Immature natural killer cell (primary cell): ENCODE results near the gene IGSF6. TPM values are rescaled to one million over a fixed set of nuclear protein-coding genes. Genes with fewer than 3 reads are reported as not detected.
A peak's percentile ranks its signal among the peaks of the same experiment; 100 is the strongest.
"Not testable (repeated sequence)": the region's sequence is repeated elsewhere in the genome, so short reads cannot be mapped to it uniquely, and the experiment has no call there.

Experiments used
- DNase-seq, 3 donors: peaks; one replicate each; pipeline ENCODE4 v3.0.0; 2022; ENCODE audit warnings: mixed read lengths in 1 of 3
- H3K27ac Mint-ChIP-seq, 6 donors: one replicate each; pipeline ENCODE4 v1.8.0; 2020; ENCODE audit warnings: mixed read lengths in 6 of 6, mild to moderate bottlenecking in 5 of 6, inconsistent platforms in 4 of 6, moderate library complexity in 3 of 6
- H3K27me3 Mint-ChIP-seq, 3 donors: one replicate each; pipeline ENCODE4 v1.8.0; 2020 to 2021; ENCODE audit warnings: low read depth in 3 of 3, mild to moderate bottlenecking in 3 of 3, mixed read lengths in 3 of 3, moderate library complexity in 3 of 3, inconsistent platforms in 1 of 3
- H3K36me3 Mint-ChIP-seq, 3 donors: one replicate each; pipeline ENCODE4 v1.8.0; 2020; ENCODE audit warnings: mixed read lengths in 3 of 3, inconsistent platforms in 2 of 3, mild to moderate bottlenecking in 2 of 3
- H3K4me1 Mint-ChIP-seq, 2 donors: one replicate each; pipeline ENCODE4 v1.8.0; 2020; ENCODE audit warnings: inconsistent platforms in 2 of 2, mild to moderate bottlenecking in 2 of 2, mixed read lengths in 2 of 2, moderate library complexity in 1 of 2
- H3K4me3 Mint-ChIP-seq, 5 donors: one replicate each; pipeline ENCODE4 v1.8.0; 2020; ENCODE audit warnings: mild to moderate bottlenecking in 5 of 5, mixed read lengths in 5 of 5, inconsistent platforms in 3 of 5, moderate library complexity in 3 of 5
- H3K9me3 Mint-ChIP-seq, 6 donors: one replicate each; pipeline ENCODE4 v1.8.0; 2020; ENCODE audit warnings: mild to moderate bottlenecking in 6 of 6, mixed read lengths in 6 of 6, inconsistent platforms in 4 of 6, moderate library complexity in 3 of 6
- polyA plus RNA-seq, 3 donors: library from polyadenylated mRNA; unstranded; fragments of 300-500 nt; fragmentation: Illumina TruSeq; gene quantifications; one replicate each; pipeline ENCODE4 v1.2.3, GENCODE V29; 2021

The IGSF6 gene, protein sequence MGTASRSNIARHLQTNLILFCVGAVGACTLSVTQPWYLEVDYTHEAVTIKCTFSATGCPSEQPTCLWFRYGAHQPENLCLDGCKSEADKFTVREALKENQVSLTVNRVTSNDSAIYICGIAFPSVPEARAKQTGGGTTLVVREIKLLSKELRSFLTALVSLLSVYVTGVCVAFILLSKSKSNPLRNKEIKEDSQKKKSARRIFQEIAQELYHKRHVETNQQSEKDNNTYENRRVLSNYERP
- 1 to 10 TPM; 1.2 to 5.3 (median 5.2) TPM for polyA plus RNA-seq

DNA sequence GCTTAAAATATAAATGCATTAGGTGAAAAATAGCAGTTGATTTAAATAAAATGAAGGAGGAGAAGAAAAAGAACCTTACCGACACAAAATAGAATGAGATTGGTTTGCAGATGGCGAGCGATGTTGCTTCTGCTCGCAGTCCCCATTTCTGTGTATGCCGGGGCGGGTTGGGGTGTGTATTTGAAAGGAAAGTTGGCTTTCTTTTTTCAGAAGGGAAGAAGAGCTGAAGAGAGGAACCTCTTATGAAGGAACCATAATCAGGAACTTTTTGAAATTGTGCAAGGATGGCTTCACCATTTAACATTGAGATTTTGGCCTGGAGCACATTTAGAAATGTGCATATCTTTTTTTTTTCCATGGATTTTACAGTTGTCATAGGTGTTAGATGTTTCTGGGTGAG, at the start of gene IGSF6:
Gene IGSF6 (minus strand): TSS at position 156 of the 400 bp plus-strand sequence. CDS start 10 bp downstream, at position 146.
- Mint-ChIP-seq H3K4me3 (peak within 1 kb of the TSS in 1 of 5 donors; percentile 18), H3K27me3 (peaks cover 0 to 2% (median 0%) of the 10 kb centered on the region in 3 donors), H3K4me1 (peaks cover 27 to 34% of the 10 kb centered on the region in 2 donors), H3K27ac (peak within 1 kb of the TSS in 4 of 6 donors; percentile 18 to 52 (median 47)), H3K36me3 (peaks cover 5 to 7% (median 6%) of the 10 kb centered on the region in 3 donors), H3K9me3 (no peaks in the 10 kb centered on the region)
- no peak for DNase-seq

DNA sequence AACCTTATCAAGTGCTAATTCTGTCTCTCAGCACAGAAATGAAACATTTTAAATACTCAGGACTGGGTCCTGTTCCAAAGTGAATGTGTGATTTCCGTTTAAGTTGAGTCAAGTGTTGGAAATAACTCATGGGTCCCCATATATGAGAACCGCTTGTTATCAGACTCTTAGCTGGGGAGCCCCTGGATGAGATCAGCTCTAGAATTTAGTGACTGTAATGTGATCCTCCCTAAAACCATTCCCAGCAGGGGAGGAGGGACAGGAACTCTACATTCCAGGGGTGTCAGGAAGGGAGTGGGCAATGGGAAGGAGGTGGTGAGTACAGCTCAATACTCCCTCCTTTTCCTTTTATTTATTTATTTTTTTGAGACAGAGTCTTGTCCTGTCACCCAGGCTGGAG, 48.9 kb upstream of the IGSF6 start:
- H3K9me3 Mint-ChIP-seq, result no peaks in the 10 kb centered on the region
- H3K36me3 Mint-ChIP-seq, result no peaks in the 10 kb centered on the region
- no peak overlapping the region for H3K27ac Mint-ChIP-seq
- no peak for DNase-seq
- H3K4me3 Mint-ChIP-seq, result no peak overlapping the region
- H3K4me1 Mint-ChIP-seq, result no peaks in the 10 kb centered on the region
- H3K27me3 Mint-ChIP-seq, result peaks cover 0 to 2% (median 1%) of the 10 kb centered on the region in 3 donors

DNA sequence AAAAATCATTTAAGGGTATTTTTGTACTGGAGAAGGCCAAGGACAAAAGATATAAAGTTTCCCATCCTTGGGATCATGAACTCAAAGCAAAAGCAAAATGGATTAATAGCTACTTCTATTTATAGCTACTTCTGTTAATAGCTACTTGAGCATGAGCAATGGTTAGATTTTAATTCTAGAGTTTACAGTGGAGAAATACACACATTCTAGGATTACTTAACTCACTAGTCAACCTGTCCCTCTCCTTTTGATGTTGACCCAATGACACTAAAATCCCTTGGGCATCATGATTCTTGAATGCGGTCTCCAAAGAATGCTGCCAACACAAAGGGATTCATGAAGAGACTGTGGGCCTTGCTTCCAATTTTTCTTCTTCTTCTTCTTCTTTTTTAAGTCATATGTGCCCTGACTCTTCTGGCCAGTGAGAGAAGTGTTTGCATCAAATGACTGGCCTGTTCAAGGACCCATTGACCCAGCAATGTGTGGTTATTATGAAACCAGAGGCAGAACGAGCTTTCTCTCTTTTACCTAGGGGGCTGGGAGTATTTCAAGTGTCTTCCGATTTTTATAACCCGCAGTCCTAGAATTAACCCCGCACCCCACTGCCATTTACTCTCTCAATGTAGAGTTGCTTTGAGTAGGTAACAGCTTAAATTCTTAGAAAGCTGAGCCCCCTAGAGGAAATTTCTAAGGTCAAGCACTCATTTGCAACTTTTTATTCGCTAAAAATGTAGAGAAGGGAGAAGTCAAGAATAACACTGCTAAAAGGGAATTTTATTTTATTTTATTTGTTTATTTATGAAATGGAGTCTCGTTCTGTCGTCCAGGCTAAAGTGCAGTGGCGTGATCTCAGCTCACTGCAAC, 46.0 kb upstream of the IGSF6 start:
- Mint-ChIP-seq H3K4me3 (no peak overlapping the region), H3K36me3 (no peaks in the 10 kb centered on the region), H3K27ac (no peak overlapping the region), H3K27me3 (peaks cover 0 to 2% (median 1%) of the 10 kb centered on the region in 3 donors), H3K4me1 (no peaks in the 10 kb centered on the region), H3K9me3 (no peaks in the 10 kb centered on the region)
- DNase-seq, result no peak

DNA sequence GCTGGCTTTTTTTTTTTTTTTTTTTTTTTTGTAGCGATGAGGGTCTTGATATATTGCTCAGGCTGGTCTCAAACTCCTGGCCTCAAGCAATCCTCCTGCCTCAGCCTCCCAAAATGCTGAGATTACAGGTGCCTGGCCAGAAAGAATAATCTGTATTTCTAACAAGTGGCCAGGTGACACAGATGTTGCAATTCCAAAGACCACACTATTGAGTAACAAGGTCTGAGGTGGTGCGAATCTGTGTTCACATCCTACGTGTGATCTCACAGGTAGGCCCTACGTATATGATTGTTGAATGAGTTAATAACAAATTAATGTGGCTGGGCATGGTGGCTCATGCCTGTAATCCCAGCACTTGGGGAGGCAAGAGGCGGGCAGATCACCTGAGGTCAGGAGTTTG, 44.6 kb upstream of the IGSF6 start:
- H3K36me3 Mint-ChIP-seq, result no peaks in the 10 kb centered on the region
- H3K27me3 Mint-ChIP-seq, result peaks cover 0 to 6% (median 3%) of the 10 kb centered on the region in 3 donors
- DNase-seq, result no peak
- H3K4me1 Mint-ChIP-seq, result no peaks in the 10 kb centered on the region
- H3K9me3 Mint-ChIP-seq, result no peaks in the 10 kb centered on the region
- H3K4me3 Mint-ChIP-seq, result no peak overlapping the region
- no peak overlapping the region for H3K27ac Mint-ChIP-seq

DNA sequence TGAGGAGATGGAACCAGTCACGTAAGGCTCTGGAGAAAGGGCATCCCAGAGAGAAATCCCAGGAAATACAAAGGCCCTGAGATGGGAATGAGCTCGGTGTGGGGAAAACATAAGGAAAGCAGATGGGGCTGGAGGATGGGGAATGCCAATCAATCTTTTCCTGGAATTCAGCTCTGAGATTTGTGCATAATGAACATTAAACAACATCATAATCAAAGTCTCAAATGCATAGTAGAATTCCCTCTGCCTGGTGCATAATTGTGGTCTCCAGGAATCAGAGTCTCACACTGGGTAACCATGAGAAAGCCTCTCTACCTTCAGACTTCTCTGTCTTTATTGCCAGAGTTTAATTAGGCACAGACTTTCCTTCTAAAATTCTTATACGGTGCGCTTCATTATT, 42.2 kb upstream of the IGSF6 start:
- Mint-ChIP-seq H3K9me3 (no peaks in the 10 kb centered on the region), H3K4me1 (no peaks in the 10 kb centered on the region), H3K27ac (no peak overlapping the region), H3K36me3 (no peaks in the 10 kb centered on the region), H3K27me3 (peaks cover 0 to 9% (median 3%) of the 10 kb centered on the region in 3 donors), H3K4me3 (no peak overlapping the region)
- no peak for DNase-seq

DNA sequence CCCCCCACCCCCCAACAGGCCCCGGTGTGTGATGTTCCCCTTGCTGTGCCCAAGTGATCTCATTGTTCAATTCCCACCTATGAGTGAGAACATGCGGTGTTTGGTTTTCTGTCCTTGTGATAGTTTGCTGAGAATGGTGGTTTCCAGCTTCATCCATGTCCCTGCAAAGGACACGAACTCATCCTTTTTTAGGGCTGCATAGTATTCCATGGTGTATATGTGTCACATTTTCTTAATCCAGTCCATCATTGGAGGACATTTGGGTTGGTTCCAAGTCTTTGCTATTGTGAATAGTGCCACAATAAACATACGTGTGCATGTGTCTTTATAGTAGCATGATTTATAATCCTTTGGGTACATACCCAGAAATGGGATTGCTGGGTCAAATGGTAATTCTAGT, 38.6 kb upstream of the IGSF6 start:
- not testable (repeated sequence) for H3K9me3 Mint-ChIP-seq, H3K4me1 Mint-ChIP-seq, H3K4me3 Mint-ChIP-seq

DNA sequence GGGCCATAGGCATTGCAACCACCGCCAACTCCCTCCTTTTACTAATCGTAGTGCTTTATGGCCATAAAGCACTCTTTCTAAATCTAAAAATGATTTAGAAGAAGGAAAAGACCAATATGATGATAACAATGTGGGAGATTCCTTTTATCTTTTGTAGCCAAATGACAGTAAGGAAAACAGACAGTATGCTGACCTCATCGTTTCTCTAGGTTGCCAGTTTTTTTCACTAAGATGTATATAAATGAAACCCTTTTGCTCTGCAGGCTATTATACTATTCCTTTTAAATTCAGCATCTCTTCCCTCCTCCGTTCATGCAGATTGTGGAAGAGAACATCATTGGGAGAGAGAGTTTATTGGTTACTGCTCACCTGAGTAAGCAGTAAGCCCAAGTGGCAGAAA, 36.7 kb upstream of the IGSF6 start:
- Mint-ChIP-seq H3K27ac (no peak overlapping the region), H3K27me3 (peaks cover 0 to 7% (median 3%) of the 10 kb centered on the region in 3 donors), H3K36me3 (no peaks in the 10 kb centered on the region), H3K4me1 (no peaks in the 10 kb centered on the region), H3K9me3 (no peaks in the 10 kb centered on the region), H3K4me3 (no peak overlapping the region)
- no peak for DNase-seq

More for the DNA sequence above, 38.6 kb upstream of the IGSF6 start:
- H3K27me3 Mint-ChIP-seq, DNase-seq, H3K36me3 Mint-ChIP-seq, H3K27ac Mint-ChIP-seq: not testable (repeated sequence)

DNA sequence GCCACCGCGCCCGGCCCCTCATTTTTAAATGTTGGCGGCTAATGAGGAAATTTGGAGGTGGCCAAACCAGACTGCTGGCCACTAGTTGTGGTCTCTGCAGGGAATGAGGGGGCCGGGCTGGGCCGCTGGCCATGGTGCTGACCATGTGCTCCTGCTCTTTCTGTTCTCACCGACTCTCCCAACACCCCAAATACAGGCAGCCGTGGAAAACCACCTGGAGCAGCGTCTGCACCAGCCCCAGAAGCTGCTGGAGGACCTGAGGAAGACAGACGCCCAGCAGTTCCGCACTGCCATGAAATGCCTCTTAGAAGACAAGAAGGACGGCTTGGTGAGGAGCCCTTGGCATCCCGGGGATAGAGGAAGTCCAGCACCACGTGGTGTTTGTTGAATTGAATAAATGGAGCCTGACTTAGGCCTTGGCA, 32.6 kb upstream of the IGSF6 start:
- Mint-ChIP-seq H3K9me3 (no peaks in the 10 kb centered on the region), H3K4me1 (no peaks in the 10 kb centered on the region), H3K27me3 (no peaks in the 10 kb centered on the region), H3K27ac (no peak overlapping the region), H3K36me3 (no peaks in the 10 kb centered on the region), H3K4me3 (no peak overlapping the region)
- no peak for DNase-seq

DNA sequence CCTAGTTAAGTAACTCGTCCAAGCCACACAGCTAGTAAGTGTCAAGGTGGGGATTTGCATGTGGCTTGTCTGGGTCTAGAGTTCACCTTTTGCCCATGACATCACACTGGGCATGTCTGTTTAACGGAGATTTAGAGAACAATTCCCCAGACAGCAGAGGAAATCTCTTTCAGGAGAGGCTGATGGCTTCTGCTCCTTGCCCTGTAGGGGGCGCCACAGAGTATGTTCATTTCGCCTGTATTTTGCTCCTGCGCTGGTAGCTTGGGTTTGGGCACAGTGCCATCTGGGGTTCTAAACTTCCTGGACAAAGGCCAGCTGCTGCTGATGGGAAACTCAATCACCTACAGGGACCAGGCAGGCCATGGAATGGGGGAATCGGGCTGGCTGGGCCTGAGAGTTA, 31.8 kb upstream of the IGSF6 start:
- Mint-ChIP-seq H3K4me1 (no peaks in the 10 kb centered on the region), H3K27ac (no peak overlapping the region), H3K4me3 (no peak overlapping the region), H3K9me3 (no peaks in the 10 kb centered on the region), H3K27me3 (peaks cover 0 to 3% (median 0%) of the 10 kb centered on the region in 3 donors), H3K36me3 (no peaks in the 10 kb centered on the region)
- peak in 2 of 3 donors; percentile 6 to 20 for DNase-seq

DNA sequence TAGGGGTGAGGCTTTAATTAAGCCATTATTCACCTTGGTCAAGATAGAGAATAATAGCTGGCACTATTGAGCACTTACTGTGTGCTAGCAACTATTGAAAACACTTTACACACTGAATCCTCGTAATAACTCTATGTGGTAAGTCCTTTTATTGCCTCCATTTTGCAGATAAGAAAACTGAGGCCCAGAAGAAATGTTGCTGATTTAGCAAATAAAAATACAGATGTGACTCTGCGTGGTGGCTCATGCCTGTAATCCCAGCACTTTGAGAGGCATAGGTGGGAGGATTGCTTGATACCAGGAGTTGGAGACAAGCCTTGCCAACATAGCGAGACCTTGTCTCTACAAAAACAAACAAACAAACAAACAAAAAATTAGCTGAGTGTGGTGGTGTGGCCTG, 30.8 kb upstream of the IGSF6 start:
- no peak overlapping the region for H3K4me3 Mint-ChIP-seq
- no peaks in the 10 kb centered on the region for H3K4me1 Mint-ChIP-seq
- DNase-seq, result no peak
- H3K36me3 Mint-ChIP-seq, result no peaks in the 10 kb centered on the region
- no peaks in the 10 kb centered on the region for H3K9me3 Mint-ChIP-seq
- H3K27me3 Mint-ChIP-seq, result peaks cover 0 to 7% (median 0%) of the 10 kb centered on the region in 3 donors
- no peak overlapping the region for H3K27ac Mint-ChIP-seq

DNA sequence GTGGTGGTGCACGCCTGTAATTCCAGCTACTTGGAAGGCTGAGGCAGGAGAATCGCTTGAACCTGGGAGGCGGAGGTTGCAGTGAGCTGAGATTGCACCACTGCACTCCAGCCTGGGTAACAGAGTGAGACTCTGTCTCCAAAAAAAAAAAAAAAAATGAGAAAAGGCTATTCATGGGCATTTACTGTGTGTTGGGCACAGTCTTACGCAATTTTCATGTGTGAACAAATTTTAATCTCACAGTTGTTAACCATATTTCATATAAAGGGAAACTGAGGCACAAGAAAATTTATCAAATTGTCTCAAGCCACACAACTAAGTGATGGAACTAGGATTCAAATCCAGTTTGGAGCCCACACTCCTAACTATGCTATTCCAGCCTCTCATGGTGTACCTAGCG, 28.3 kb upstream of the IGSF6 start:
- H3K4me1 Mint-ChIP-seq, H3K36me3 Mint-ChIP-seq, DNase-seq, H3K4me3 Mint-ChIP-seq, H3K27me3 Mint-ChIP-seq, H3K27ac Mint-ChIP-seq, H3K9me3 Mint-ChIP-seq: not testable (repeated sequence)

DNA sequence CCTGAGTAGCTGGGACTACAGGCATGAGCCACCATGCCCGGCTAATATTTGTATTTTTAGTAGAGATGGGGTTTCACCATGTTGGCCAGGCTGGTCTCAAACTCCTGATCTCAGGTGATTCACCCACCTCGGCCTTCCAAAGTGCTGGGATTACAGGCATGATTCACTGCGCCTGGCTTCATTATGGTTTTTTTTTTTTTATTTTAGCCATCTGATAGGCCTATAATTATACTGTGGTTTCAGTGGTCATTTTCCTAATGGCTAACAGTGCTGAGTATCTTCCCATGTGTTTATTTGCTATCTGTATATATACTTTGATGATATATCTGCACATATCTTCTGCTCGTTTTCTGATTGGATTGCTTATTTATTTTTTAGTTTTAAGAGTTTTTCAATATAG, 22.0 kb upstream of the IGSF6 start:
- not testable (repeated sequence) for H3K36me3 Mint-ChIP-seq, H3K4me1 Mint-ChIP-seq, H3K4me3 Mint-ChIP-seq, H3K9me3 Mint-ChIP-seq, H3K27ac Mint-ChIP-seq, DNase-seq
- peaks cover 7 to 12% (median 8%) of the 10 kb centered on the region in 3 donors for H3K27me3 Mint-ChIP-seq

DNA sequence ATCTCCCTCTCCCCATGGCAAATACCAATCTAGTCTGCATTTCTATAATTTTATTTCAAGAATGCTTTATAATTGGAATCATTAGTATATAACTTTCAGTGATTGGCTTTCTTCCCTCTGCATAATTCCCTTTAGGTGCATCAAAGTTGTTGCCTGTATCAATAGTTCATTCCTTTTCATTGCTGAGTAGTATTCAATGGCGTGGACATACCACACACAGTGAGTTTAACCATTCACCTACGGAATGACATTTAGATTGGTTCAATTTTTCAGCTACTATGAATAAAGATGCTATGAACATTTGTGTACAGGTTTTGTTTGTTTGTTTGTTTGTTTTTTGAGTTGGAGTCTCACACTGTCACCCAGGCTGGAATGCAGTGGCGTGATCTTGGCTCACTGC, 21.1 kb upstream of the IGSF6 start:
- H3K36me3 Mint-ChIP-seq, result peaks cover 0 to 8% (median 2%) of the 10 kb centered on the region in 3 donors
- peaks cover 5 to 8% (median 7%) of the 10 kb centered on the region in 3 donors for H3K27me3 Mint-ChIP-seq
- no peak overlapping the region for H3K27ac Mint-ChIP-seq
- H3K4me1 Mint-ChIP-seq, result no peaks in the 10 kb centered on the region
- H3K9me3 Mint-ChIP-seq, result peaks cover 0 to 3% (median 0%) of the 10 kb centered on the region in 6 donors
- no peak overlapping the region for H3K4me3 Mint-ChIP-seq
- DNase-seq, result no peak

DNA sequence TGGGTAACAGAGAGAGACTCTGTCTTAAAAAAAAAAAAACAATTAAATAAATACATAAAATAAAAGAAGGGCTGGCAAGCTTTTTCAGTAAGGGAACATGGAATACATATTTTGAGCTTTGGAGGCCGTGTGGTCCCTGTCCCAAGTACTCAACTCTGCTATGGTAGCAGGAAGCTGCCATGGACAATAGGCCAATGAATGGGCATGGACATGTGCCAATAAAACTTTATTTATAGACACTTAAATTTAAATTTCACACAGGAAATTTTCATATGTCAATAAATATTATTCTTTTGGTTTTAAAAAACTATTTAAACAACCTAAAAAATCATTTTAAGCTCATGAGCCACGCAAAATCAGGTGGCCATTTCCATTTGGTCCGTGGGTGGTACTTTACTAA, 15.2 kb upstream of the IGSF6 start:
- Mint-ChIP-seq H3K27ac (no peak overlapping the region), H3K36me3 (peaks cover 0 to 8% (median 2%) of the 10 kb centered on the region in 3 donors), H3K9me3 (no peaks in the 10 kb centered on the region), H3K4me3 (no peak overlapping the region), H3K27me3 (peaks cover 4 to 6% (median 4%) of the 10 kb centered on the region in 3 donors), H3K4me1 (peaks cover 0 to 5% of the 10 kb centered on the region in 2 donors)
- DNase-seq, result no peak
